T-helper 1 cell treated with Interleukin-12 subunit alpha and Interleukin-12 subunit beta and Interleukin-4 antibody, amounts not matched to agents 30 ng/mL and 1 ng/mL, for 36 hours (primary cell): ENCODE data around the gene THOC7. TPM values are rescaled to one million over a fixed set of nuclear protein-coding genes. Genes with fewer than 3 reads are reported as not detected.

Source experiments
- intact Hi-C: fragments of 100-400 bp; cut with micrococcal nuclease; formaldehyde crosslinking; loops from one replicate; pipeline ENCODE4 v1.15.1; 2024
- total RNA-seq: library from RNA; stranded (reverse); gene quantifications from 2 replicates; pipeline ENCODE4 v1.2.3, GENCODE V29; 2022

Gene THOC7
- total RNA-seq, 1 donor from 2014 or later: 90.5 TPM

GRCh38 chr3:63849175-63849574, 14.4 kb downstream of the THOC7 start:
- intact Hi-C loops: no loop called here

GRCh38 chr3:63847718-63848450, 15.7 kb downstream of the THOC7 start:
- intact Hi-C loops: no loop called here

- intact Hi-C loops: no loop called here
Measured at GRCh38 chr3:63845215-63845614, 18.4 kb downstream of the THOC7 start.

- intact Hi-C loops: no loop called here
Measured at GRCh38 chr3:63842127-63842526, 21.5 kb downstream of the THOC7 start.

GRCh38 chr3:63841704-63842103, 21.9 kb downstream of the THOC7 start:
- intact Hi-C loops: no loop called here

- intact Hi-C loops: no loop called here
Measured at GRCh38 chr3:63832395-63832794, 31.2 kb downstream of the THOC7 start.

- intact Hi-C loops: no loop called here
Measured at GRCh38 chr3:63830526-63830925, 33.1 kb downstream of the THOC7 start.

GRCh38 chr3:63824309-63824708, 39.3 kb downstream of the THOC7 start:
- intact Hi-C loops: no loop called here

GRCh38 chr3:63819151-63819398, 44.5 kb downstream of the THOC7 start, which contains the start of gene C3orf49:
C3orf49 (plus strand) TSS chr3:63819299; CDS start chr3:63819472, 173 bp downstream.
- intact Hi-C loops: loop anchor here (10.0 kb wide), 1 partner anchor 1484 kb away; no protein-coding TSS in a partner anchor

GRCh38 chr3:63818282-63819150, 45.1 kb downstream of the THOC7 start:
- intact Hi-C loops: loop anchor here (1.0 to 10.0 kb wide), 3 partner anchors 469 to 1484 kb away; no protein-coding TSS in a partner anchor

GRCh38 chr3:63817225-63817624, 46.4 kb downstream of the THOC7 start:
- intact Hi-C loops: loop anchor here (10.0 kb wide), 1 partner anchor 1482 kb away; no protein-coding TSS in a partner anchor

GRCh38 chr3:63814237-63814636, 49.4 kb downstream of the THOC7 start:
- intact Hi-C loops: loop anchor here (10.0 kb wide), 1 partner anchor 1479 kb away; no protein-coding TSS in a partner anchor

- intact Hi-C loops: loop anchor here (10.0 kb wide), 1 partner anchor 1475 kb away; no protein-coding TSS in a partner anchor
Measured at GRCh38 chr3:63809607-63810006, 54.0 kb downstream of the THOC7 start.

- intact Hi-C loops: no loop called here
Measured at GRCh38 chr3:63808633-63809032, 55.0 kb downstream of the THOC7 start.

GRCh38 chr3:63807961-63808565, 55.5 kb downstream of the THOC7 start:
- intact Hi-C loops: no loop called here

- intact Hi-C loops: no loop called here
Measured at GRCh38 chr3:63803911-63804310, 59.7 kb downstream of the THOC7 start.

GRCh38 chr3:63800097-63800496, 63.5 kb downstream of the THOC7 start:
- intact Hi-C loops: no loop called here

- intact Hi-C loops: no loop called here
Measured at GRCh38 chr3:63798949-63799348, 64.7 kb downstream of the THOC7 start.

- intact Hi-C loops: no loop called here
Measured at GRCh38 chr3:63798544-63798943, 65.1 kb downstream of the THOC7 start.

GRCh38 chr3:63795438-63795837, 68.2 kb downstream of the THOC7 start:
- intact Hi-C loops: no loop called here

- intact Hi-C loops: no loop called here
Measured at GRCh38 chr3:63791974-63792373, 71.6 kb downstream of the THOC7 start.
